ENCODE measurements around the gene ZBED4.

The ZBED4 gene

DNA sequence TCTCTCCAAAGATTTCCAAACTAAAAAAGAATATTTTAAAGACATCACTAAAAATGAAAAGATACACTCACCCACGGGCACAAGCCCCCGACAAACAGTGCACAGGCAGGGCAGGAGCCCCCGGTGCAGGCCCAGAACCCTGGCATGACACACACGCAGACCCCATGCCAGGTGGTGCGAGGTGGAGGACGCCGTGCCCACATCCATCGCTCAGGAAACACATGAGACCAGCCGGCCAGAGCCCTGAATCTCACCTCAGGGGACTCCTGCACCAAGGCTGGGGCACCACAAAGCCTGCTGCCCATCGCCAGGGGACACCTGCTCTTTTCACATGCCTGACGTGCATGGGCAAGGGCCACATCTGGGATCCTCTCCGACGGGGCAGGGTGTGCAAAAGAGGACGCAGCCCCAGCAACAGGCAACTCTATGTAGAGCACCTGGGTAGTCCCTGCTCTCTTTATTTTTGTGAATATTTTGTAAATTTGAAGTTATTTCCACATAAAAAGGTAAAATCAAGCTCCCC is 39.4 kb upstream of the ZBED4 start:
- no peaks in the 10 kb centered on the region for H3K36me3 ChIP-seq (ENCODE audit: low read length)

DNA sequence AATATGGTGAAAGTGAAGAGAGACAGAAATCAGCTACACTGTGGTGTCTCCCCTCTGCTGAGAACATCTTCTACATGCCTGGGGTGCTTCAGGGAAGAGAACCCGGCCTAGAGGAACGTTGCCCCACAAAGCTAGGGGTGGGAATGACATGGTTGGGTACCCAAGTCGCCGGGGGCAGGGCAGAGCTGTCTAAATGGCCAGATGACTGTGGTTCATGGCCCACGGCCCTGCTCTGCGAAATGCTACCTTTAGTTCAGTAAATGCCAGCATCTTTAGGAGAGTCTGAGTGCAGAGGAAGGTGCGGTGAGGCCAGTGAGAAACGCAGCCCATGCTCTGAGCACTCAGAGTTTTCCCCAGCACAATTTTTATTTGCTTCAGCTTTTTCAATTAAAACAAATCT is 38.8 kb upstream of the ZBED4 start:
- H3K4me2 ChIP-seq (ENCODE audit: low read depth, low read length, poor library complexity, severe bottlenecking): no peak overlapping the region
- TF ChIP-seq, protein P1, sequence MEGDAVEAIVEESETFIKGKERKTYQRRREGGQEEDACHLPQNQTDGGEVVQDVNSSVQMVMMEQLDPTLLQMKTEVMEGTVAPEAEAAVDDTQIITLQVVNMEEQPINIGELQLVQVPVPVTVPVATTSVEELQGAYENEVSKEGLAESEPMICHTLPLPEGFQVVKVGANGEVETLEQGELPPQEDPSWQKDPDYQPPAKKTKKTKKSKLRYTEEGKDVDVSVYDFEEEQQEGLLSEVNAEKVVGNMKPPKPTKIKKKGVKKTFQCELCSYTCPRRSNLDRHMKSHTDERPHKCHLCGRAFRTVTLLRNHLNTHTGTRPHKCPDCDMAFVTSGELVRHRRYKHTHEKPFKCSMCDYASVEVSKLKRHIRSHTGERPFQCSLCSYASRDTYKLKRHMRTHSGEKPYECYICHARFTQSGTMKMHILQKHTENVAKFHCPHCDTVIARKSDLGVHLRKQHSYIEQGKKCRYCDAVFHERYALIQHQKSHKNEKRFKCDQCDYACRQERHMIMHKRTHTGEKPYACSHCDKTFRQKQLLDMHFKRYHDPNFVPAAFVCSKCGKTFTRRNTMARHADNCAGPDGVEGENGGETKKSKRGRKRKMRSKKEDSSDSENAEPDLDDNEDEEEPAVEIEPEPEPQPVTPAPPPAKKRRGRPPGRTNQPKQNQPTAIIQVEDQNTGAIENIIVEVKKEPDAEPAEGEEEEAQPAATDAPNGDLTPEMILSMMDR (IDR thresholded peaks at IDR 0.05; ENCODE audit: insufficient read depth, low read length, poor library complexity, severe bottlenecking): no peak
- TF ChIP-seq EZH2phosphoT487 (conservative IDR thresholded peaks at IDR 0.05; ENCODE audit: low read length): no peak
- no peaks in the 10 kb centered on the region for H3F3A ChIP-seq (ENCODE audit: insufficient read depth)
- peaks cover 3% of the 10 kb centered on the region for H4K20me1 ChIP-seq (ENCODE audit: low read depth, low read length)
- no peak overlapping the region for H2AFZ ChIP-seq (ENCODE audit: low read depth, low read length, severe bottlenecking)
- no peak overlapping the region for H3K4me3 ChIP-seq (ENCODE audit: insufficient read depth, low read length, poor library complexity, severe bottlenecking)
- no peak overlapping the region for H3K27ac ChIP-seq (ENCODE audit: low read depth, low read length)
- peaks cover 89% of the 10 kb centered on the region for H3K79me2 ChIP-seq (ENCODE audit: insufficient read depth, low read length)
- no peaks in the 10 kb centered on the region for H3K36me3 ChIP-seq (ENCODE audit: low read length)
- H3K9ac ChIP-seq (ENCODE audit: low read length): no peak overlapping the region
- H3K9me3 ChIP-seq (ENCODE audit: insufficient read depth, low read length): no peaks in the 10 kb centered on the region
- no peaks in the 10 kb centered on the region for H3K27me3 ChIP-seq (ENCODE audit: low read length)
- H3K9me2 ChIP-seq (replicated peaks; ENCODE audit: insufficient read depth, low read length): no peaks in the 10 kb centered on the region

More for the DNA sequence above, 39.4 kb upstream of the ZBED4 start:
- Histone ChIP-seq H3K4me3 (ENCODE audit: insufficient read depth, low read length, poor library complexity, severe bottlenecking) (no peak overlapping the region), H3K79me2 (ENCODE audit: insufficient read depth, low read length) (peaks cover 88% of the 10 kb centered on the region), H3K27ac (ENCODE audit: low read depth, low read length) (no peak overlapping the region), H3K9me3 (ENCODE audit: insufficient read depth, low read length) (no peaks in the 10 kb centered on the region), H4K20me1 (ENCODE audit: low read depth, low read length) (peaks cover 7% of the 10 kb centered on the region), H3K9ac (ENCODE audit: low read length) (no peak overlapping the region), H3K9me2 (replicated peaks; ENCODE audit: insufficient read depth, low read length) (no peaks in the 10 kb centered on the region), H3K4me2 (ENCODE audit: low read depth, low read length, poor library complexity, severe bottlenecking) (no peak overlapping the region), H2AFZ (ENCODE audit: low read depth, low read length, severe bottlenecking) (no peak overlapping the region), H3K27me3 (ENCODE audit: low read length) (no peaks in the 10 kb centered on the region), H3F3A (ENCODE audit: insufficient read depth) (no peaks in the 10 kb centered on the region)
- TF ChIP-seq EZH2phosphoT487 (conservative IDR thresholded peaks at IDR 0.05; ENCODE audit: low read length): no peak
- TF ChIP-seq, protein P1 (IDR thresholded peaks at IDR 0.05; ENCODE audit: insufficient read depth, low read length, poor library complexity, severe bottlenecking): no peak

DNA sequence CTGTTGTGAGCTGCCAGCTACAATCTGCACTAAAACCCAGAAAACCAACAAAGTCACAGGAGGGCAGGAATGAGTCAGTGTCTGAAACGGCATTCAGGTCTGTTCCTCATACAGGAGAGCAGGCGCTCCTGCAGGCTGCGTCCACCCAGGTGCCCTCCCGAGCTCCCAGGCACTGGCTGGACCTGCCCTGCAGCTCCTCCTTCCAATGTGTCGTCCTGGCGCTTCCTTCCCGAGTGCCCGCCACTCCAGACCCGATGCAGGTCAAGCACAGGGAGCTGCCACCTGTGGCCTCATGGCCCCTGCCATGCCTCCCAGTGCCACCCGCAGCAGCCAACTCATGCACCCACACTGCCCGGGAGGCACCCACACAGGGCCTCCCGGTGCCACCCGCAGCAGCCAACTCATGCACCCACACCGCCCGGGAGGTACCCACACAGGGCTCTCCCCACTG is 38.0 kb upstream of the ZBED4 start:
- Histone ChIP-seq H3K9me3 (ENCODE audit: insufficient read depth, low read length) (no peaks in the 10 kb centered on the region), H4K20me1 (ENCODE audit: low read depth, low read length) (no peaks in the 10 kb centered on the region; the same call in 1 of the 2 replicates), H3K9ac (ENCODE audit: low read length) (no peak overlapping the region), H3K9me2 (replicated peaks; ENCODE audit: insufficient read depth, low read length) (no peaks in the 10 kb centered on the region), H3K27ac (ENCODE audit: low read depth, low read length) (no peak overlapping the region), H3K79me2 (ENCODE audit: insufficient read depth, low read length) (peaks cover 89% of the 10 kb centered on the region), H2AFZ (ENCODE audit: low read depth, low read length, severe bottlenecking) (no peak overlapping the region), H3K27me3 (ENCODE audit: low read length) (no peaks in the 10 kb centered on the region), H3K4me2 (ENCODE audit: low read depth, low read length, poor library complexity, severe bottlenecking) (no peak overlapping the region), H3K36me3 (ENCODE audit: low read length) (no peaks in the 10 kb centered on the region; the same call in 1 of the 2 replicates), H3F3A (ENCODE audit: insufficient read depth) (no peaks in the 10 kb centered on the region), H3K4me3 (ENCODE audit: insufficient read depth, low read length, poor library complexity, severe bottlenecking) (no peak overlapping the region)
- no peak for TF ChIP-seq EZH2phosphoT487 (conservative IDR thresholded peaks at IDR 0.05; ENCODE audit: low read length)
- TF ChIP-seq, protein P1 (IDR thresholded peaks at IDR 0.05; ENCODE audit: insufficient read depth, low read length, poor library complexity, severe bottlenecking): no peak
